GM18861 (cell line): ENCODE measurements around the gene NALCN.

Experiments used
- ATAC-seq: cut with Tn5 transposase; IDR thresholded peaks from one replicate; pipeline ENCODE4 v1.9.1; 2021; ENCODE audit not compliant: unreplicated experiment

NALCN gene

DNA sequence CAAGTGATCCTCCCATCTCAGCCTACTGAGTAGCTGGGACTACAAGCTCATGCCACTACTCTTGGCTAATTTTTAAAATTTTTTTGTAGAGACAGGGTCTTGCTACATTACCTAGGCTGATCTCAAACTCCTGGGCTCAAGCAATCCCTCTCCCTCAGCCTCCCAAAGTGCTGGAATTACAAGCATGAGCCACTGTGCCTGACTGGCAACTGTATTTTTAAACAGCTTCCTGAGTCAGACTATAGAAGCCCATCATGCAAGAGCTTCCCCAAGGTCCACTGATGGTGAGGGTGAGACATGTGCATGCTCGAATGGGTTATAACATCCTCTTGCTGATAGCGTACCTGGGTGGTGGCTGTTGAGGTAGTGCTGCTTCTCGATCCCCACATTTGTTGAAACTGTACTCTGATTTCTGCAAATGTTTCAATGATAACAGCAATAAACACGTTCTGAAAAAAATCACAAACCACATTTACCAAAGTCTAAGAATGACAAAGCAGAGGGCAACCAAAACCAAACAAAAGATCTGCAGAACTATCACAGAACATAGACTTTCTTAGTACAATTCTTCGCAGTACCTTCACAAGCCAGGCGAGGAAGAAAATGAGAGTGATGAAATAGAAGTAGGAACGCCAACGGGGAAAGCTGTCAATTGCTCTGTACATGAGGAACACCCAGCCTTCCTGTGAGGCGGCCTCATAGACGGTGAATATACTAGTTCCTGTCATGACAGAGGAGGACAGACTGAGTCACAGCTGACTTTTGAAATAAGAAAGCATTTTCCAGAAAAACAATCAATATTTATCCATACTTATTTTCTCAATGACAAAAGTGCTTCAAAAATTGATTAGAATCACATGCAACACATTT, 124.4 kb downstream of the NALCN start:
- ATAC-seq = no peak

DNA sequence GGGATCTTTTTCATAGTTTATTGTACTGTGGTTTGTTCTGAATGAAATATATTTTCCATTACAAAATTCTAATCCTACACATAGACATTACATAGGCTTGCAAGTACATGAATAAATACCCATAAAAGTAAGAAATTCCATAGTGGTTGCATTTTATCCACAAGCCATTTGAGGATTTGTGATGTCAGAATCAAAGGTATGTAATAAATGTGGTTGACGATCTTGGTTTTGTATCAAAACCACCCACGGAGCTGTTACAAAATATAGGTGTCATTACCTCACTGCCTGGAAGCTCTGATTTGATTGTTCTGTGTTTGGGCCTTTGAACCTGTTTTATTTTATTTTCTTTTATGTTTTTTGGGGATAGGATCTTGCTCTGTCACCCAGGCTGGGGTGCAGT, 125.1 kb downstream of the NALCN start:
- ATAC-seq = no peak

DNA sequence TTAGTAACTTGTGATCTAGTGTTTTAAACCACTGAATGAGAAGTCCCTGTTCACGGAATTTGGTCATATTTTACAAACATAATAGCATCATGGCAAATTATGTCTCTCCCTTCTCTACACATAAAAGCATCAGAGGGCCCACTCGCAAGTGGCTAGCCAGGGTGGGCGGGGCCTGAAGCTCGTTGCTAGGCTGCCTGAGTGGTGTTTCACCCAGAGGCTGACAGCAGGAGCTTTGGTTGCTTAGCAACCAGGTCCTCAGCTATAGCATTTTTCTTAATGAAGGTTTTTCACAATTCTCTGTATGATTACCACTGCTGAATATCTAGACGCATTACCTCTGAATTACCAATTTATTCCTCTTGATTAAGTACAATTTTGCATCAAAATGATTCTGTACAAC, 126.5 kb downstream of the NALCN start:
- ATAC-seq = no peak

DNA sequence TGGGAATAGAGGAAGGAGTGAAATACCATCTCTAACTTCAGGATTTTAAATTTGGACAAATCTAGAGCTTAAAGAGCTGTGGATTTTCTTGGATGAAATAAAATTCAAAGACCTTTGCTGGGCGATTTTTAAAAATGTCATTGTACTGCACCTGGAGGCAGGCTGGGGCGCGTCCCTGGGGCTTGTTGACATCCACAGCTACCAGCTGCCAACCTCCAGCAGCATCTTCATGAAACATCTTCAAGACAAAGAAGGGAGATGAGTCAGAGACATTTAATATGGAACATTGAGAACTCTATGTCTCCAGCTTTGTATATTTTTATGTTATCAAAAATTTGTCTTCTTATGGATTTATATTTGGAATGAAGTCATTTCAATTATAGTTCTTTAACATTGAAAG, 132.5 kb downstream of the NALCN start:
- ATAC-seq = no peak

DNA sequence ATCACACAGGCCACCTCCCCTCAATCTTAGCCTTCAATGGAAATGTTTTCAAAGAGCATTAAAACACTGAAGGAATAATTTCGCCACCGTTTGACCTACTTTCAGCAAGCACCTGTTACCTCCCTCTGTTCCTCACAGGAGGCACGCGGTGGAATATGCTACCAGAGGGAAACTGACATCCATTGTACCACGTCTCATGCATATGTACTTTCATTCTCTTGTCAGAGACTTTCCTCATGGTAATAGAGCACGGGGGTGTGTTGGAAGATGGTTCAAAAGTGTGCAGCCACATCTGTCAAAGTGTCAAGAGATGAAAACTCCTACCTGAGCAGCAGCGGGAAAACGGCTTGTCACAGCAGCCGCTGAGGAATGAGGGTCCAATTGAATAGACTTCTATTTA, 143.4 kb downstream of the NALCN start:
- ATAC-seq = no peak

DNA sequence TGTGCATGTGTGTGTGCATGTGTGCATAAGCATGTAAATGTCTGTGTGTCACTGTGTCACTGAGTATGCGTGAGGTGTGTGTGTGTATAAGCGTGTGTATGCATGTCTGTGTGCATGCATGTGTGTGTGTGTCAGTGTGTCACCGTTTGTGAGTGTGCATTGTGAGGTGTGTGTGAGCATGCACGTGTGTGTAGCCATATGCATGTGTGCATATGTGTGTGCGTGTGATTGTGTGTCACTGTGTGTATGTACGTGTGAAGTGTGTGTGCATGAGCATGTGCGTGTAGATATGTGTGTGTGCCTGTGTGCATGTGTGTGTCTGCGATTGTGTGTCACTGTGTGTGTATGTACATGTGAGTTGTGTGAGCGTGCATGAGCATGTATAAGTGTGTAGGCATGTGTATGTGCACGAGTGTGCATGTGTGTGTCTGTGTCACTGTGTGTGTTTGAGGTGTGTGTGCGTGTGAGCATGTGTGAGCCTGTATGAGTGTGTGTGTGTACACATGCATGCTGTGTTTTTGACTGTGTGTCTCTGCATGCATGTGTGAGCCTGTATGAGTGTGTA, 144.5 kb downstream of the NALCN start:
- no peak for ATAC-seq

DNA sequence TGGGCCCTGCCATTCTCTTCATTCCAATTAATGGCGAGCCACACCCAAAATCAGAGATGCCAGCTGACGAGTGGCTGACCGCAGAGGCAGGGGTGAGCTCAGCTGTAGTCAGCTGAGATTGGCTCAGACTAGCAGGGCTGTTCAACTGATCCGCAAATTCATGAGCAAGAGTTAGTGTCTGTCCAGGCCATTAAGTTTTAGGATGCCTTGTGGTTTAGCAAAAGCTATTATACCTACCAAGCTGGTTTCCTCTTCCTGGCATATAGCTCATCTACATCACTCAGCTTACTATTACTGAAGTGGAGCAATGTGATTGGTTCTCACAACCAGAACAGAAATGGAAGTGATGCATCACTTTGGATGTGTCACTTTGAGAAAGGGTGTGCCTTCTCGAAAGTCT, 148.7 kb downstream of the NALCN start:
- no peak for ATAC-seq

DNA sequence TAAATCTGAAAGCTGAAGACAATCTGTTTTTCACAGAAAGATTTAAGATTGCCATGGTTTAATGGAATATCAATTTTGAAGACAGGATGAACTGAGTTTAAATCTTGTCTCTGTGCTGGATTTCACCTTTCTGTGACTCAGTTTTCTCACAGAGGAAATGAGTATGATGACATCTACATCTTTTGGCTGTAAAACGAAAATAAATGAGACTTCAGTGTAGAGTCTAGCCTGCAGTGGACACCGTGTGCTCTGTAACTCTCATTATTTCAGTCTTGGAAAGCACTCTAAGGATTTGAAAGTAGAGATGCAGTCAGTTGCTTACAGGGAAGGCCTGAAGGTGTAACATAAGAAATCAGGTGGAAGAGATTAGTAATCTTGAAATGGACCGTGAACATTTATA, 150.4 kb downstream of the NALCN start:
- no peak for ATAC-seq

DNA sequence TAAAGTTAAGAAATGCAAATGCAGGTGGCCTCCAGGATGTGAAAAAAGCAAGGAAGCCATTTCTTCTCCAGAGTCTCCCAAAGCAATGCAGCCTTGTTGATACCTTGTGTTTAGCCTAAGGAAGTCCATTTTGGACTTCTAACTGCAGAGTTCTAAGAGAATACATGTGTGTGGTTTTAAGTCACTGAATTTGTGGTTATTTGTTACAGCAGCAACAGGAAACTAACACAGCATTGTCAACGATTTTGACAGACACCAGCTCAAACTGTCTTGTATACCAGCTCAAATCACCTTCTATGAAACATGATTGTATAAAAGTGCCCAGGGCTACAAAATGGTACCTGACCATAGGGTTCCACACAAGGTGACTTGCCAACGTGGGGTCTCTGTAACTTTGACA, 151.4 kb downstream of the NALCN start:
- ATAC-seq = no peak

DNA sequence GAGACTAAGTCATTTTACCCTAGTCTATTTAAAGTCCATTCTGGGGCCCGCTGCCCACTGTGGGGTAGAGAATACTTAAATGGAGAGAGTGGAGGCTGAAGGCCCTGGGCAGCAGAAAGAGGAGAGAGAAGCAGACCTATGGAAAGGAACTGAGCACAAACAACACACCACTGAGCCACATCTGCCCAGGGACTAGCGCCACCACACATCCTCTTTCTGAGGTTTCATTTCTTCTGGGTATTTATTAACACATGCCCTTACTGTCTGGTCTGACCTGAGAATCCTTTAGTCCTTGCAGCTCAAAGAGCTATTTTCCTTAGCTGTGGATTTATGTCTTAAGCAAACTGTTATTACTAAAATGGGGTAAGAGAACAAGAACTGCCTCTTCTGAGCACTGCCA, 154.0 kb downstream of the NALCN start:
- peak; percentile 77 for ATAC-seq

DNA sequence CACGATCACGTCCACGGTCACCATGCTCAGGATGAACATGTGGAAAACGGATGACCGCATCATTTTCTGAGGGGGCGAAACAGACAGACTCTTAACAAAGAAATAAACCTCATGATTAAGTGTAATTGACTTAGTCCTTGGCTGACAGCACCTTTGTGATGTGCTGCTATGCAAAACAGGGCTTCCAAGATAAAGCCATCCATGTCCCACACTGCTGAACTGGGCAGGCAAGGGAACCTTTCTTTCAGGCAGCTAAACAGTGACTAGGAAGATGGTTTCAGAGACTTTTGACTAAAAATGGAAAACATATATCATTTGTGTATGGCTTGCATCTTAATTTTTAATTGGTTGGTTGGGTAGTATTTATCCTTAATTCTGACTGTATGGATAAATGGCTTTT, 157.8 kb downstream of the NALCN start:
- ATAC-seq = no peak

DNA sequence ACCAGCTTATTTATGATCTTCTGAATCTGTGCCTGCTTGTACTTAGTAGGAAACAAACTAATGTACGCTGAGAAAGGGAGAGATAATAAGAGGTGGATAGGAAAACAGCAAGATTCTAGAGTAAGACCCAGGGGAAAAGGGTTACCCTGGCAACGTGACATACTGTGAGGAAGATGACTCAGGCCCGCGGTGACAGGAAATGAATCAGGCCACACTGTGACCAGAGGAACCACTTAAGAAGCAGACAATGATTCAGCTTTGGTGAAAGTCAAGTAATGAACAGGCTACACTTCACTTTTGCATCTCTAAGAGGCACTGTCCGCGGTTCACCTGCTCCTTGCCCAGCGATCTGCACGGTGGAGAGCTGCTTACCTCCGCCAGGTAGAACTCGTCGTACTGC, 158.2 kb downstream of the NALCN start:
- peak; percentile 97 for ATAC-seq

DNA sequence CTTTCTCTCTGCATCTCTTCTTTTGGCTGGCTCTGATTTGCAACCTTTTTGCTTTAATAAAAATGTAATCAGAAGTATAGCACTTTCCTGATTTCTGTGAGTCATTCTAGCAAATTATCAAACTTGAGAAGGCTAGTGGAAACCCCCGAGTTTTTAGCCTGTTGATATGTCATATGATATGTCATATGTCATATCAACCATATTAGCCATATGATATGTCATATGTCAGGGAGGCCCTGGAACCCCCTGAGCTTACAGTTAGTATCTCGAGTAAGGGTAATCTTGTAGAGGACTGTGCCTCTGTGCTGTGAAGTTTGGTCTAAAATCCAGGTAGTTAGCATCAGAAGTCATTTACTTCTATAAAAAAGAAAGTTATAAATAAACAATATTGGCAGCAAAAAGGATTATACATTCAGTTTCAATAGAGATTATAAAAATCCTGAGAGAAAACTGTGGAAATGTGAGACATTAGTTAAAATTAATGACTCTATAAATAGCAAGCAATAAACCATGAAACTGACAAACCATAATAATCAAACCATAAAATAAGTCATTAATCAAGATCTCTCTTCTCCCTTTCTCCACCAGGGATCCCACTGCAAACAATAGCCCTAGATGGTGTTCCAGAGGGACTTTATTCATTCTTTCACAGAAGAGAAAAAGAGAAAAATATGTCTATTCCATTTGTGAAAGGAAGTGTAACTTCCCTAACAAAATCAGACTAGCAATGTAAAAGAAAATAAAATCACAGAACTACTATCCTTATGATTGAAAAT, 167.4 kb downstream of the NALCN start:
- ATAC-seq = no peak

DNA sequence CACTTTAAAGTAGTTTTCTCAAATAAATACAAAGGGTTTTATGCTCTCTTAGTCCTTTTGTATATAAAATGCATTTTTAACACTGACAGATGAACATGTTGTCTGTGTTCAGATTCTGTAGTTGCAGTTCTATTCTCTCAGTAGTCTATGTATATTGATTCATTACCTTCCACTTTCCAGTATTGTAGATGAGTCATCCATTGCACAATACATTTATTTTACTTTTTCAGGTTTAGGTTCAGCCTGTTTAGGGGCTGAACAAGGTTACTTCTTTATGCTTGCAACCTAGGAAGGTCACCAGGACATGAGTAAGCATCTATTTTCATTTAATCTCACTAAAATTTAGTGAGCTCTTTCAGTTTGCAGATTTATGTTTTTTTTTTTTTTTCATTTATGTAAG, 173.6 kb downstream of the NALCN start:
- ATAC-seq = no peak

DNA sequence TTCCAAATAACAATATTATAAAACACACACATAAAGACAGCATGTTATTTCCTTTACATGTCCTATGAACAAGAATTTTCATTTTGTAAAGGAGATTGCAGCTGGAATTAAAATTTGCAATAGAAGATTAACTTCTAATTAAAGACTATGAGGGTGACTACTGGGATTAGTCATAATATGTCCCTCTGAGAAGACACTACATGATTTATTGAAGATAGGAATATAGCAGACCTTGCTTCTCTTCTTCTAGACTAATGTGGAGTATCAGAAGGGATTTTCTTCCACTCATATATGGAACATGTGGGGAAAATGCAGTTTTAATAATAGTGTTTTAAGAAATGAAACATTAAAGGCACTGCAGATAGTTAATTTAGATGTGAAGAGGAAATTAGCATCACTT, 177.8 kb downstream of the NALCN start:
- no peak for ATAC-seq

DNA sequence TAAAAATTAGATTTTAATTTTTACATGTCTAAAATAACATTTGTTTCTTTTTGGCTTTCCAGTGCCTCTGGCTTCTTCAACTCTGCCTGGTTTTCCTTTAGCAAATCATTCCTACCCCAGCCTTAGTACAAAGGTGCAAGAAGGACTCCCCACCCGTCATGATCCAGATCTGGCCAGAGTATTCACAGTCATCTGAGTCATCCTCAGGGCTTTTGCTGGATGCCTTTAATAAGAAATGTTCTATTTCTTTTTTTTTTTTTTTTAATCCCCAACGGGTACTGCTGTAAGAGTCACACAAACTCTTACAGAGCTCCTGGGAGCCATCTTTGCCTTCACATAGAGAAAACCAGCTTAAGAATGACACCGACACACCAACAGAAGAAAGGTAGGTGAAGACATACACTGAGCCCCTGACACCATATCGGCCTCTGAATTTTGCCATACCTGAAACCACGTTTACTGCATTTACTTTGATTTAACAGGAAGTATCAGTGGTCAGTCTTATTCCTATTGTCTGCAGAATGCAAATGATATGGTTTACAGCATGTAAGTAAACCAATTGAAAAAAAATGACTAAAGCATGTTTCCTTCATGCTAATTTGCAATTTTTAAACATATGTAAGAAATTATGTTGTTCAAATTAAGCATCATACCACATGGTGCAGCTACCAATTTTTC, 184.4 kb downstream of the NALCN start:
- ATAC-seq = peak; percentile 51

DNA sequence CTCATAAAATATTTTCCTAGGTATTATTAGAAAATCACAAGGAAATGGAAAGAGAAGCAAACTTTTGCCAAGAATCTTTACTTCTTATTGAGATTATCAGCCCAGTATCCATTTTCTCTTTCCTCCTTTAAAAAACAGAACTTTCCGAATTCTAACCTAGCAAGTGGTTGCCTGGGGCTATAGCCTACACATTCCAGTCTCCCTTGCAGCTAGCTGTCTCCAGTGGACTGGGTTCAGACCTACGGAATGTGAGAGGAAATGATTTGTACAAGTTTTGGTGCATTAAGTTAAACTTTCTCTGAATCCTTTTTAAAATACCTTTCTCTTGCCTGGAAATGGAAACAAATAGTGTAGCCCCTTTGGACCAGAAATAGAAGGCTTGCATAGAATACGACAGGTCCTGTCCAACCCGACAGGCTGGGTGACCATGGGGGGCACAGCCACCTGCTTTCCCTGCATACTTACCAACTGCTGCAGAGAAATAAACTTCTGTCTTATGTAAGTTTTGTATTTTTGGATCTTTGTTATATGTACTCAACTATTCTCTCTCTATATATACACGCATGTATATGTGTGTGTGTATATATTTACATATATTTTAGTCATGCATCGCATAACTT, 185.9 kb downstream of the NALCN start:
- no peak for ATAC-seq

DNA sequence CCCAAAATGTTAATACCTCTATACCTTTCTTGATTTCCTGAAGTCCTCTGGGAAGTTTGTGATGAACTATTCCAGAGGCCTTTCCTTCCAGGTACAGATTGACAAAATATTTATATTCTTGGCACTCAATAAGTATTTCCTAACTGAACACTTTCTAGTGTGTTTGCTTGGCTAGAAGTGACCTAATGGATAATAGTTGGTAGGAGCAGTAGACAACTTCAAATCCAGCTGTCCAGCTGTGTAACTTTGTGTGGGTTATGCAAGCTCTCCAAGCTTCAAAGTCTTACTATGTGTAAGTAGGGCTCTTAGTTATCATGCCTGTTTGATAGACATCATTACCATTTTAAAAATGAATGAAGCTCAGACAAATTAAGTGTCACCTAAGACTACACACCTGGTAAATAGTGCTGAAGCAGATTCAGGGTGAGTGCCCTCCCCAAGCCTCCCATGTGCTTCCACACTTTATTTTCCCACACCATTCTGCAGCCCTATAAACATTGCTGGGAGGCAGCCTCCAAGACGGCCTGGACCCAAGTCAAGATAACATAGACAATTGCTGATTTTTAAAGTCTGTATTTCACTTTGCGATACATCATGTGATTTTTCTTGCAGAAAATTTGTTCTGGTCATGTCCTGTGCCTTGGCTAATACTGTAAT, 196.6 kb downstream of the NALCN start:
- no peak for ATAC-seq

DNA sequence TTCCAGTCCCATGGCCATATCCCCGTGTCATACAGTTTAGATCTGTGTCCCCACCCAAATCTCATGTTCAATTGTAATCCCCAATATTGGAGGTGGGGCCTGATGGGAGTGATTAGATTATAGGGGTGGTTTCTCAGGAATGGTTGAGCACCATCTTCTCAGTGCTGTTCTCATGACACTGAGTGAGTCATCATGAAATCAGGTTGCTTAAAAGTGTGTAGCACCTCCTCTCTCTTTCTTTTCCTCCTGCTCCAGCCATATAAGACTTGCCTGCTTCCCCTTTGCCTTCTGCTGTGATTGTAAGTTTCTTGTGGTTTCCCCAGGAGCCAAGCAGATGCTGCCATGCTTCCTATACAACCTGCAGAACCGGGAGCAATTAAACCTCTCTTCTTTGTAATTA, 197.8 kb downstream of the NALCN start:
- ATAC-seq = no peak

DNA sequence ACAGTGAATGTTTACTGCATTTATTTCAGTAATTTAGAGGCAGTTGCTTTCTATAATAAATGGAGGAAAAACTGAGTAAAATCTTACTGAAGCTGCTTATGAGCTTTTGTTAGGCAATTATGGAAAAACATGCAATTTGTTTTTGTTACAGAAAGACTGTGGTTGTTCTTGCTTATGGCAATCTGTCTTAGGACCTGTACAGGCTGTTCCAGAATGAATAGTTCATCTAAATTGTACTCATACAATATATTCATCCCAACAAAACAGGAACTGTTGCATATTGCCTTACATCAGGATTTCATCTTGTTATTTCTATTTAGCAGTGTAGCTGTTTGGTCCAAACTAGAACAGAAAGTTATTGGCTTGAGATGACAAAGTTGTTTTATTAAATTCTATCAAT, 199.2 kb downstream of the NALCN start:
- no peak for ATAC-seq

DNA sequence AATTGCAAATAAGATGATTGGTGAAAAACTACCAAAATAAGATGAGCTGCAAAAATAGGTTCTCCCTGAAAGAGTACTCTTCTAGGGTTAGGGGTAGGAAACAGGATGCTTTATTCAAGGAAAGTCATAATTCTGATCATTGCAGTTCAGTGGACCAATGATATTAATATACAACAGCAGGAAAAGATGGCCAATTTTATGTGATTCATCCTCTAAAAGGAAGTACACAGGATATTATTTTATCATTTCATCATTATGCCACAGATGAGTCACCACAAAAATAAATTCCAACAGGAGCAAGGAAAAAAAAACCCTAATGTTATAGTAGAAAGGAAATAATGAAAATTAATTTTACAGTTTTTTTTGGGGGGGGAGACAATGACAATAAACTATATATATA, 205.0 kb downstream of the NALCN start:
- no peak for ATAC-seq
